GM13977 (cell line): ENCODE data around the gene SLC49A4.

Experiments used
- DNase-seq: peaks from one replicate; pipeline ENCODE4 v3.0.0; 2012; ENCODE audit warnings: low spot score
- CTCF ChIP-seq: IDR thresholded peaks from 2 replicates; pipeline ENCODE4 v1.5.1; 2012; ENCODE audit warnings: mild to moderate bottlenecking, control low read depth; ENCODE audit not compliant: insufficient read depth; ENCODE audit errors: extremely low read depth, missing control alignments
- in situ Hi-C: fragments of 300-500 bp; cut with MboI; formaldehyde crosslinking; loops from one replicate; pipeline ENCODE4 v1.12.0; 2022; ENCODE audit warnings: low sequenced_read_pairs, low pct_unique_long_range_greater_than_20kb, mixed read lengths, inconsistent platforms; ENCODE audit not compliant: unreplicated experiment

SLC49A4 gene

GRCh38 chr3:122929188-122930062, 134.6 kb downstream of the SLC49A4 start:
- in situ Hi-C loops, result no loop called here
- no peak for TF ChIP-seq CTCF
- DNase-seq, result no peak

GRCh38 chr3:122930063-122930997, 135.5 kb downstream of the SLC49A4 start:
- no peak for TF ChIP-seq CTCF
- no peak for DNase-seq
- in situ Hi-C loops, result no loop called here
